H1 (cell line): ENCODE results near the gene CAPN9. TPM values are rescaled to one million over a fixed set of nuclear protein-coding genes. Genes with fewer than 3 reads are reported as not detected.

ENCODE experiments used
- CTCF ChIA-PET: fragments of 300-600 bp; sonication (Branson Sonifier 250); formaldehyde crosslinking; loops from one replicate; lab custom pipeline; 2021; ENCODE audit not compliant: partially characterized antibody; lab: Charles Lee
- POLR2A ChIA-PET: fragments of 300-600 bp; sonication (Branson Sonifier 250); formaldehyde crosslinking; loops from one replicate; lab custom pipeline; 2021; ENCODE audit warnings: inconsistent platforms; ENCODE audit not compliant: partially characterized antibody; lab: Charles Lee
- DNase-seq, 2 experiments: peaks; one replicate each; pipeline versions ENCODE4 v3.0.0 to v3.0.0-alpha.2; 2010 to 2022; ENCODE audit warnings: low spot score in 2 of 2, low read depth in 1 of 2, mixed read lengths in 1 of 2
- FAIRE-seq: peaks from 2 replicates; lab custom pipeline; 2011; peaks lifted over from hg19 to GRCh38; lab: Jason Lieb, UNC
- H2AFZ ChIP-seq: 2 replicates; pipeline ENCODE4 v1.8.1; 2012; ENCODE audit warnings: low read length, inconsistent platforms
- H2AK5ac ChIP-seq: 2 replicates; pipeline ENCODE4 v1.6.1; 2013; ENCODE audit warnings: low read depth, low read length
- H2BK120ac ChIP-seq: replicated peaks from 2 replicates; pipeline ENCODE3; 2013; ENCODE audit warnings: low read depth, low read length, inconsistent platforms
- H2BK12ac ChIP-seq: 2 replicates; pipeline ENCODE4 v1.6.1; 2013; ENCODE audit warnings: low read depth, low read length
- H2BK15ac ChIP-seq: 2 replicates; pipeline ENCODE4 v1.6.1; 2013; ENCODE audit warnings: low read length
- H2BK20ac ChIP-seq: 2 replicates; pipeline ENCODE4 v1.6.1; 2013; ENCODE audit warnings: low read length
- H2BK5ac ChIP-seq: 2 replicates; pipeline ENCODE4 v1.6.1; 2013; ENCODE audit warnings: low read depth, low read length
- H3K14ac ChIP-seq: 2 replicates; pipeline ENCODE4 v1.6.1; 2013; ENCODE audit warnings: inconsistent platforms; ENCODE audit not compliant: insufficient read length
- H3K18ac ChIP-seq: 2 replicates; pipeline ENCODE4 v1.6.1; 2013; ENCODE audit warnings: low read length; ENCODE audit errors: extremely low read depth
- H3K23ac ChIP-seq: 2 replicates; pipeline ENCODE4 v1.6.1; 2013; ENCODE audit warnings: inconsistent platforms; ENCODE audit not compliant: insufficient read length
- H3K23me2 ChIP-seq: 2 replicates; pipeline ENCODE4 v1.6.1; 2013; ENCODE audit warnings: low read depth, low read length
- H3K27ac ChIP-seq: 2 replicates; pipeline ENCODE4 v1.6.1; 2011; ENCODE audit warnings: low read depth, low read length, inconsistent platforms
- H3K27me3 ChIP-seq, 4 experiments: replicated peaks in 1 of 4; 1 replicate in 1 of 4; 2 replicates in 3 of 4; pipeline versions ENCODE4 v1.6.1 to v1.8.1; 2011 to 2013; ENCODE audit warnings: low read length in 3 of 4, mild to moderate bottlenecking in 3 of 4, inconsistent platforms in 2 of 4, mixed read lengths in 2 of 4, moderate library complexity in 1 of 4; ENCODE audit not compliant: control insufficient read depth in 3 of 4, insufficient read depth in 3 of 4; ENCODE audit errors: extremely low read depth in 1 of 4
- H3K36me3 ChIP-seq, 4 experiments: 2 replicates each; pipeline versions ENCODE4 v1.6.1 to v1.8.1; 2011 to 2013; ENCODE audit warnings: mild to moderate bottlenecking in 4 of 4, low read length in 3 of 4, moderate library complexity in 2 of 4, control low read depth in 1 of 4, inconsistent platforms in 1 of 4; ENCODE audit not compliant: insufficient read depth in 4 of 4, control insufficient read depth in 2 of 4
- H3K4ac ChIP-seq: replicated peaks from 2 replicates; pipeline ENCODE3; 2013; ENCODE audit warnings: low read length, low read depth, mixed read lengths, inconsistent platforms; ENCODE audit not compliant: insufficient read length
- H3K4me1 ChIP-seq, 4 experiments: replicated peaks in 1 of 4; 1 replicate in 1 of 4; 2 replicates in 3 of 4; pipeline versions ENCODE4 v1.6.1 to v1.8.1; 2011 to 2013; ENCODE audit warnings: low read length in 3 of 4, inconsistent platforms in 2 of 4, mixed read lengths in 1 of 4; ENCODE audit not compliant: insufficient read depth in 4 of 4, control insufficient read depth in 3 of 4
- H3K4me2 ChIP-seq, 2 experiments: 2 replicates each; pipeline versions ENCODE4 v1.6.1 to v1.8.1; 2011 to 2013; ENCODE audit warnings: low read depth in 2 of 2, low read length in 2 of 2, control low read depth in 1 of 2, inconsistent platforms in 1 of 2, mild to moderate bottlenecking in 1 of 2; ENCODE audit not compliant: insufficient read depth in 1 of 2
- H3K4me3 ChIP-seq, 4 experiments: fragments of 200-600, 300-600 bp in 1 of 4; sonication (generic), shearing (Covaris generic), sonication (Bioruptor Twin) in 1 of 4; 2 replicates each; pipeline versions ENCODE4 v1.5.1 to v1.8.1; 2011 to 2016; ENCODE audit warnings: low read length in 4 of 4, low read depth in 3 of 4, control low read depth in 2 of 4, inconsistent platforms in 2 of 4, mild to moderate bottlenecking in 2 of 4, mixed read lengths in 1 of 4, moderate library complexity in 1 of 4; ENCODE audit not compliant: insufficient read depth in 2 of 4; ENCODE audit errors: extremely low read depth in 1 of 4
- H3K56ac ChIP-seq: replicated peaks from 2 replicates; pipeline ENCODE3; 2013; ENCODE audit warnings: low read depth, mild to moderate bottlenecking, mixed read lengths, low read length, inconsistent platforms; ENCODE audit not compliant: insufficient read length
- H3K79me1 ChIP-seq: 2 replicates; pipeline ENCODE4 v1.6.1; 2013; ENCODE audit warnings: low read depth, low read length, control low read depth
- H3K79me2 ChIP-seq, 2 experiments: 2 replicates each; pipeline versions ENCODE4 v1.6.1 to v1.8.1; 2012 to 2013; ENCODE audit warnings: low read length in 2 of 2, mild to moderate bottlenecking in 2 of 2, inconsistent platforms in 1 of 2; ENCODE audit not compliant: insufficient read depth in 2 of 2, control insufficient read depth in 1 of 2
- H3K9ac ChIP-seq, 4 experiments: replicated peaks in 1 of 4; 1 replicate in 1 of 4; 2 replicates in 3 of 4; pipeline versions ENCODE4 v1.6.1 to v1.8.1; 2011 to 2013; ENCODE audit warnings: low read depth in 3 of 4, low read length in 3 of 4, control low read depth in 2 of 4, mild to moderate bottlenecking in 2 of 4, moderate library complexity in 2 of 4, inconsistent platforms in 1 of 4; ENCODE audit errors: extremely low read depth in 1 of 4
- H3K9me3 ChIP-seq, 2 experiments: 2 replicates each; pipeline versions ENCODE4 v1.6.1 to v1.8.1; 2012 to 2013; ENCODE audit warnings: mild to moderate bottlenecking in 2 of 2, moderate library complexity in 2 of 2, control low read depth in 1 of 2, inconsistent platforms in 1 of 2, low read depth in 1 of 2, low read length in 1 of 2, mixed read lengths in 1 of 2; ENCODE audit not compliant: insufficient read depth in 2 of 2
- H4K20me1 ChIP-seq, 2 experiments: replicated peaks in 1 of 2; 2 replicates each; pipeline versions ENCODE3 to v1.8.1; 2011 to 2013; ENCODE audit warnings: inconsistent platforms in 2 of 2, low read length in 2 of 2, mild to moderate bottlenecking in 1 of 2; ENCODE audit not compliant: insufficient read depth in 2 of 2, control insufficient read depth in 1 of 2
- H4K5ac ChIP-seq: 2 replicates; pipeline ENCODE4 v1.6.1; 2013; ENCODE audit warnings: low read length, low read depth, mixed read lengths, inconsistent platforms; ENCODE audit not compliant: insufficient read length
- H4K8ac ChIP-seq: 2 replicates; pipeline ENCODE4 v1.8.0; 2013; ENCODE audit warnings: mild to moderate bottlenecking, moderate library complexity, low read length, inconsistent platforms; ENCODE audit not compliant: insufficient read depth; ENCODE audit errors: extremely low read depth
- H4K91ac ChIP-seq: replicated peaks from 2 replicates; pipeline ENCODE3; 2013; ENCODE audit warnings: low read length, mixed read lengths, inconsistent platforms; ENCODE audit not compliant: insufficient read length
- BRCA1 ChIP-seq: IDR thresholded peaks from 2 replicates; pipeline ENCODE4 v1.6.1; 2012; ENCODE audit warnings: low read depth, low read length, improper control_type of control experiment
- CBX8 ChIP-seq: fragments of 300-800, 300-1000 bp; sonication (generic); IDR thresholded peaks from 2 replicates; pipeline ENCODE4 v1.7.1; 2016; ENCODE audit warnings: low read depth, low read length, borderline replicate concordance
- KDM5A ChIP-seq: fragments of 200-600 bp; IDR thresholded peaks from 2 replicates; pipeline ENCODE4 v1.7.1; 2012; ENCODE audit warnings: mild to moderate bottlenecking, low read length, inconsistent platforms, mixed read lengths
- ZNF274 ChIP-seq: IDR thresholded peaks from 2 replicates; pipeline ENCODE4 v1.7.0; 2012; ENCODE audit warnings: low read length, borderline replicate concordance; ENCODE audit errors: extremely low read depth
- WGBS, 2 experiments: shearing (Covaris generic) in 1 of 2; methylation state at CpG; one replicate each; pipeline versions ENCODE4 v1.1.6 to v1.1.7; 2013 to 2015; ENCODE audit warnings: low lambda C conversion rate in 2 of 2, mixed read lengths in 2 of 2, inconsistent platforms in 1 of 2, low coverage in 1 of 2, missing lambda C conversion rate in 1 of 2; ENCODE audit not compliant: insufficient replicate concordance in 2 of 2, insufficient coverage in 1 of 2, insufficient read length in 1 of 2; ENCODE audit errors: extremely low coverage in 1 of 2, missing lambda C conversion rate in 1 of 2; 5-methylcytosine and 5-hydroxymethylcytosine counted together
- polyA plus RNA-seq, 7 experiments: library from polyadenylated mRNA; depleted of rRNA in 3 of 7; stranded (reverse) in 5 of 7; unstranded in 2 of 7; fragments of >200 nt in 5 of 7; fragments of 200-250 nt in 2 of 7; gene quantifications; 1 replicate in 5 of 7; 2 replicates in 1 of 7; 4 replicates in 1 of 7; pipeline versions ENCODE4 v1.2.1 to v1.2.3, GENCODE V29; 2011 to 2013; ENCODE audit warnings: missing spikeins in 2 of 7, mixed read lengths in 2 of 7
- total RNA-seq: library from RNA; stranded (reverse); fragmentation: NEBNext Ultra II Directional; extraction: Animal tissue kit (Norgen Biotek cat#: 25700); gene quantifications from 2 replicates; pipeline ENCODE4 v1.2.1, GENCODE V29; 2021

The CAPN9 gene
- total and polyA plus RNA-seq, 2 of the 8 experiments (the other 6 are each of a cell fraction or from before 2014, with no cell fraction given): 0.22 to 0.76 TPM

DNA sequence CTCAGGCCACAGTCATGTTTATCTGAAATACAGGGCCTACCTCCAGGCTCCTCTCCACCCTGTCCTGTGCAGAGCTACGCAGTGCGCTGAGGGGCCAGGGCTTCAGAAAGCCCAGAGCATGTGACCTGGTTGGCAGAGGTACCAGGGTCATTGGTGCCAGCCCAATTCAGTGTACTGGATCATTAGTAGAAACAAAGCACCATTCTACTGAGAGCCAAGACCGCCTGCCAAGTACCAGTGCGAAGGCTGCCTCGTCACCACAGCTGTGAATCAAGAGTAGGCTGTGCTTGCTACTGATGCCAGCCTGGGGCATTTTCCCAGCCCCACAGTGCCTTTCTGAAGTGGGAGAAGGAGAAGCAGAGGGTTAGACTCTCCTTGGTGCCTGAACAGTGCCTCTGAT lies 59.8 kb downstream of the CAPN9 start:
- no peak overlapping the region for H3K14ac ChIP-seq
- TF ChIP-seq KDM5A (no peak), ZNF274 (no peak), BRCA1 (no peak), CBX8 (no peak)

More for the DNA sequence above, 59.8 kb downstream of the CAPN9 start:
- Histone ChIP-seq H3K4me1 (no peaks in the 10 kb centered on the region), H3K36me3 (no peaks in the 10 kb centered on the region), H3K79me1 (no peaks in the 10 kb centered on the region), H2AK5ac (no peak overlapping the region), H3K4ac (no peak overlapping the region), H4K20me1 (no peaks in the 10 kb centered on the region), H3K9me3 (no peaks in the 10 kb centered on the region), H3K23me2 (no peaks in the 10 kb centered on the region), H3K18ac (no peak overlapping the region), H2BK5ac (no peak overlapping the region), H4K5ac (no peak overlapping the region), H2BK120ac (no peak overlapping the region), H3K27ac (no peak overlapping the region), H4K91ac (no peak overlapping the region), H2BK15ac (no peak overlapping the region), H2AFZ (no peak overlapping the region), H3K56ac (no peak overlapping the region), H3K4me3 (no peak overlapping the region), H3K4me2 (no peak overlapping the region), H3K27me3 (no peaks in the 10 kb centered on the region), H3K23ac (no peak overlapping the region), H2BK20ac (no peak overlapping the region), H4K8ac (no peak overlapping the region), H3K79me2 (no peaks in the 10 kb centered on the region), H2BK12ac (no peak overlapping the region), H3K9ac (no peak overlapping the region)
- POLR2A ChIA-PET: no interaction called here
- WGBS, 2 experiments: 90% methylated on average over 5 of the region's 5 CpGs; no CpG with 5 or more reads in 1 of the 2 experiments
- CTCF ChIA-PET: interaction anchor here (1.0 to 4.7 kb wide), 3 partner anchors 9 to 34 kb away, joined by 3 to 27 read pairs (median 6); no protein-coding TSS in a partner anchor
- FAIRE-seq (no peak), DNase-seq (peak in 1 of 2 experiments; percentile 8)
